Activated T-cell treated with anti-CD3 and anti-CD28 coated beads for 4 hours (primary cell): Measurements from ENCODE around the gene FAM78A.
"Not testable (repeated sequence)": the region's sequence is repeated elsewhere in the genome, so short reads cannot be mapped to it uniquely, and the experiment has no call there.

Source experiments
- DNase-seq: peaks from one replicate; pipeline ENCODE4 v3.0.0-alpha.2; 2020

The FAM78A gene

GRCh38 chr9:131262327-131263032 is 13.8 kb downstream of the FAM78A start:
- no peak for DNase-seq

DNA sequence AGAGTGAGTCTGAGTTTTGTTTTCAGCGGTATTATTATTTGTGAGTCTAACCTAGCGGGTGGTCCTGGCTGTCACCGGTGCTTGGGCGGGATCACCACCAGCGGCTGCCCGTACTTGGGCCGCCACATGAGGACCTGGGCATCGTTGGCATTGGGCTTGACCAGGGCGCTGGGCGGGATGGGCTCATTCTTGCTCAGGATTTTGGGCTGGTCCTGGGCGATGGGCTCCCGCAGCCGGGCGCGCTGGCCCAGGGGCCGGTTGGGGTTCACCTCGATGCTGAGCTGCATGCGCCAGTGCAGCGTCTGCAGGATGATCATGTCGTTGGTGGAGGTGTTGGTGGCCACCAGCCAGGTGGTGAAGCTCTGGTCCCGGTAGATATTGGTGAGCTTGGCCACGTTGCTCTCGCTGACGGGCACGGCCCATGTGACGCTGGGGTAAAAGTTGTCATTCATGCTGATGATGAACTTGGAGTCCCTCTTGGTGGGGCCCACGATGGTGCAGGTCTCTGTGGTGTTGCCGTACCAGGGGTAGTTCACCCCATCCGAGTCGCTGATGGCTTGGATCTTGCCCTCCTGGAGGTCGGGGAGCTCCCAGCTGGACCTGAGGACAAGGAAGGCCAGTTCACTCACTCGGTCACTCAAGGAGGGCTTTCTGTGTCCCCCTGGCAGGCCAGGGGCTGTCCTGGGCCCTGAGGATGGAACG is 15.4 kb downstream of the FAM78A start:
- DNase-seq, result no peak

DNA sequence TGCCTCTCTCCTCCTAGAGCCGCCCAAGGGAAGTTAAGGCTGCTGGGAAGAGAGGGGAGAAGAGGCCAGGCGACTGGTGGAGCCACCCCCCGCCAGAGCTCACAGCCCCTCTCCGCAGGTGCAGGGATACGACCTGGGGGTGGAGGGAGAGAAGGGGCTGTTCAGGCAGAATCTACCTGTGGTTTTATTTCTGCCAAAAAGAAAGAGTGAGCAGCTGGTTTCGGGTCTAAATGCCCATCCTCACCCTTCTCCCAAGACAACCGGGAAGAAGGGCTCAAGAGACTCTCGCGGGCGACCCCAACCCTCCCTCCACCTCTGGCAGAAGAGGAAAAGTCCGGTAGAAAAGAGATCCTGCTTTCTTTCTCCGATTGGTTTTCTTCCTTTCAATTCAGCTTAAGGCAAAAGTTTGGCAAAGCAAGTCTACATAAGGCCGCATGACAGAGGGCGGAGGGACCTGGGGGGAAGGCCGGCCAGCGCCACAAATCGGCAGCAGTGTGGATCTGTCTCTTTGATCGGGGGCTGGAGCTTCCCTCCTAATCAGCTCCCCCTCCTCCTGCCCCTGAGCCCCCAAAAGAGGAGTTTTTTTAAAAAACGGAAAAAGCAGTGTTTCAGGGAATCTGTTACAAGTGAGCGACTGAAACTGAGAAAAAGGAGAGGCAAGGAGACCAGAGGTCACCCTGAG is 16.3 kb downstream of the FAM78A start:
- DNase-seq, result no peak

DNA sequence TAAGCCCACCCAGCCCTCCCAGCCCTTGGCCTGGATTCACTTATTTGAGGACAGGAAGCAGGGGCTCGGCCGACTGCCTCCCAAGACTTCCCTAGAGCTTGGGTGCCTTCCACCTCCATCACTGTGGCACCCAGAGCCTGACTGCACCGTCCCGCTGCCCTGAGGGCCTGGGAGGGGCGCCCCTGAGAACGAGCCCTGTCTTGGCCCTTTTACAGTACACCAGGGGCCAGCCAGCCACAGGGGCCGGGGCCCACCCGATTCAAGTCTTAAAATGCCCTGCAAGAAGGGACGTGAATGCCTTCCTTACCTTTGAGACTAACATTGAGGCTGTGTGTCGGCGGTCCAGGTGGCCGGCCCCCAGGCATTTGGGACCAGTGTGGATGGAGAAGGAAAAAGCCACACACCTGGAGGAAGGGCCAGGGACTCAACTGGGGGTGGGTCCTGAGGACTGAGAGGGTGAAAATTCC is 16.8 kb downstream of the FAM78A start:
- DNase-seq, result no peak

DNA sequence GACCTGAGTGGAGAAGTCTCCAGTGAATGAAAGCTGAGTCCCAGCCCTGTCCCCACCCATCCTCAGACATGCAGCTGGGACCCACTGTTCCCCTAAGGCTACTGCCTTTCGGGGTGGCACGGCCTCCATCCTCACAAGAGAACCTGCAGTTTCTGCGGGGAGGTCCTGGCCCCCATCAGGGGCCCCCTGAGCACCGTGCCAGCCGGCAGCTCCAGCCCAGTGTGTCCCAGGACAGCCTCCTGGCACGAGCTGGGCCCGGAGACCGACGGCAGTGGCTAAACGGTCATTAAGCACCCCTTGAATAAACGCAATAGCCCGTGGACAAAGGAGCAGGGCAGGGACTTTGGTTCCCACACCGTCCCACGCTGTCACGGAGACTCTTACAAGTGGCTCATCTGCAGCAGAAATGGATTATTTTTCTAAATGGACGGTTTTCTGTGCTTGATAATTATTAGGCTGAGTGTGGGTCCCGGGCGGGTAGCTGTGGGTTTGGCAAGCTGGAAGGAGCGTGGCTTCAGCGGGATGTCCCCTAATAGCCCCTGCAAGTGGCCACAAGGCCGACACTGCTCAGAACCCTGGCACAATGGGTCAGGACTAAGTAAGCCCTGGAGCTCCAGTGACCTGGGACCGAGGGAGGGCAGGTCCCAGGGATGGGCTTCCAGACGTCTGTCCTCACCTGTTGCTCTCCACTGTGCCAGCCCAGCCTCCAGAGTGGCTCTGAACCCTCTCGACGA is 17.4 kb downstream of the FAM78A start:
- DNase-seq, result no peak

- no peak for DNase-seq
Observed at GRCh38 chr9:131258186-131258585, 18.1 kb downstream of the FAM78A start.

- no peak for DNase-seq
Observed at GRCh38 chr9:131257266-131258025, 18.9 kb downstream of the FAM78A start.

DNA sequence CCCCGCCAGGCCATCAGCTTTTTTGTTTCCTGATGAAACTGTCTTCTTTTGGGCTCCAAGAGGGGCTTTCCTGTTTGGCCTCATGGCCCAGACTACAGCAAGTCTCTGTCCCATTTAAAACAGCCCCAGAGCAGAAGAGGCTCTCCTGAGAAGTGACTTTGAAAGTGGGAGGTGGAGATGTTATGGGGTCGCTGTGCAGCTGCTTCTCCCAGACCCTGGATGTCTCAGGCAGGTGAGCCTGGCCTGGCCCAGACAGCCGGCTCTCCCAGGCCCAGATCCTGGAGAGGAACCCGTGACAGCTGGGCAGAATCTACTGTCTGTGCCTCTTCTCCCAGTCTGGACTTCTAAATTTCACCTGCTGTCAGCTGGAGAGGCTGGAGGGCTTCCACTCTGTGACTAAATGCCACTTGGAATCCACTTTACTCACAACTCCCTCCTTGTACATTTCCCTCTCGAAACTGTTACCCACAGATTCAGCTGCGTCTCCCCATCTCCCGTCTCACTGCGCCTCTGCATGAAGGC is 20.6 kb downstream of the FAM78A start:
- DNase-seq, result no peak

DNA sequence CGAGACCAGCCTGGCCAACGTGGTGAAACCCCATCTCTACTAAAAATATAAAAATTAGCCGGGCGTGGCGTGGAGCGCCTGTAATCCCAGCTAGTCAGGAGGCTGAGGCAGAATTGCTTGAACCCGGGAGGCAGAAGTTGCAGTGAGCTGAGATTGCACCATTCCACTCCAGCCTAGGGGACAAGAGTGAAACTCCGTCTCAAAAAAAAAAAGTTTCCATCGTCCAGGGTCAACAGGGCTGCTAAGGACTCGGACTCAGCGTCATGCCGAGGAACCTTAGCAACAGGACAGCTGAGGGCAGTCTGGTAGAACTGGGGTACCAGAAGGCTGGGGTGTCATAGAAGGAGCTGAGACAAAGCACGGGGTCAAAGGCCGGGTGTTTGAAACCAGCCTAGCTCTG is 21.7 kb downstream of the FAM78A start:
- no peak for DNase-seq

DNA sequence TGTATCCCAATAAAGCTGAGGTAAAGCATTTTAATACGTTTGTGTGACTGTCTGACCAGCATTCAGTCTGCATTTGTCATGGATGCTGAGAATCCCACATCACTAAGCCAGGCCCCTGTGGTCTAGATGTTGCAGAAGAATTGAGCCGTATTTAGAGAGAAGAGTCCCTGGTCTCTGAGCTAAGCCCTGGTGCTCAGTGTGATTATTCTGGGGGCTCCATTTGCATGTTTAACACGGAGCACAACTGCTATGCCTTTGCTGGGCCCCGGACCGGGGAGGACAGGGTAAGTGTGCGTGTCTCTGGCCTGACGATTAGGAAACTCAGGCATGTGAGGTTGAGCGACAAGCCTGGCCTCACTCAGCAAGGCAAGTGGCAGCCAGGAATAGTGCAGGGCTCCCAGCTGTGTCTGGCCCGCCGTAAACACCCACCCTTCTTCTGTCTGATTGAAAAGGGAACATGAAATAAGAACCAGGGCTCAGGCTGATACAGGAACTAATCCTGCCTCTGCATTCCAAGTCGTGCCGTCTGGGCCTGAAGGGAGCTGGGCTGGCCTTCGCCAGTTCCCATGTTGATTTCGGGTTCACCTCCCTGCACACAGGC is 22.3 kb downstream of the FAM78A start:
- no peak for DNase-seq

- no peak for DNase-seq
Observed at GRCh38 chr9:131252120-131252519, 24.2 kb downstream of the FAM78A start.

GRCh38 chr9:131246618-131247017 is 29.7 kb downstream of the FAM78A start:
- DNase-seq, result no peak

- DNase-seq, result not testable (repeated sequence)
Observed at GRCh38 chr9:131244331-131244730, 32.0 kb downstream of the FAM78A start.

DNA sequence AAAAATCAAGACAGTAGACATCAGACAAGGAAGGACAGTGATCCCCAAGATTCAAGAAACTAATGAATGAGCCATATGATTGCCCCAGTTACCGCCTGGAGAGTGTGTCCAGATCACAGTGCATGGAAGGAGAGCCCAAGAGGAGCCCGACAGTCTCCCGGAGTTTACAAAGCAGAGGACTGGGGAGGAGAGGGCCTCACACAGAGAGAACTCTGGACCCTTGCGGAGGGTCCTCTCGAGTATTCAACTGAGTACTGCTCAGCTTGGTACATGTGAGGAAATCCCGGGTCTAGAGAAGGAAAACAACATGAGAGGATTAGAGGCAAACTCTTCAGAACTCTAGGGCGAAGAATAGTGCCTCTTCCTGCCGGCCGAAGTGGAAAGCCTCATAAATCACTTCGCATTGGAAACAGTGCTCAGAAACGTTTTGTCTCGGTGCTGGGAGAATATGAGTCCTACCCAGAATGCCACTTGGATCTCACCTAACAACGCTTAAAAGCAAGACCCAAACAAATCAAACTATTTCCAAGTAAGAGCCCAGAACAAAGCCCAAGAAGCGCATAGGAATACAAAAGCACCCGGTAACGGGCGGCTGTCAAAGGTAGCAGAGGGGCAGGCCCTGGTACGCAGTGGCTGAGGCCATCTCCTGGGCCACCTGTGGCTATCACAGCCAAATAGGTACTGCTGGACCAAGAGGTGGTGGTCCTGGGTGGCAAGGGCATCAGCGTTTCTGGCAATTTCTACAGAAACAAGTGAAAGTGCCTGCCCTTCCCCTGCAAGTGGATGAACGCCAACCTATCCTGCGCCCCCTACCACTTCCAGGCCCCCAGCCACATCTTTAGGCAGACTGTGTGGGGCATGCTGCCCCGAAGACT is 36.0 kb downstream of the FAM78A start:
- no peak for DNase-seq

- no peak for DNase-seq
Observed at GRCh38 chr9:131239161-131239975, 36.9 kb downstream of the FAM78A start.

- DNase-seq, result no peak
Observed at GRCh38 chr9:131238402-131239021, 37.8 kb downstream of the FAM78A start.

DNA sequence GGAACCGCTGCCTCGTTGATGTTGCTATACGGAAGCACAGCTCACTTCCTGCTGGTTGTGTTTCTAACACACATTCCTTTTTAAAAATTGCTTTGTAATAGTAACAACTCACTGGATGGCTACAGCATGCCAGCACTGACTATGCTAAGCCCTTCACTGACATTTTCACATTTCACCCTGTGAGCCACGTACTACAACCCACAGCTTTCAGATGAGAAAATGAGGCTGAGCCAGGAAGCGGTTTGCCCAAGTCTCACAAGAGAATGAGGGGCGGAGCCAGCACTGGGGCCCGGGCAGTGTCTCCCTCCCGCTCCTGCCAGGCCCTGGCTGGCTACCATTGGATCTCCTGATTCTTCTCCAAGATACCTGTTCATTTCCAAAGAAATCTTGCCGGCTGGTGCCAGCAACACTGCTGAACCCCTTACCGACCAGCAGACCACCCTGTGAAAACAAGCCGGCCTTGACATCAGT is 38.3 kb downstream of the FAM78A start:
- DNase-seq, result peak; percentile 73

- DNase-seq, result no peak
Observed at GRCh38 chr9:131237291-131237690, 39.0 kb downstream of the FAM78A start.

DNA sequence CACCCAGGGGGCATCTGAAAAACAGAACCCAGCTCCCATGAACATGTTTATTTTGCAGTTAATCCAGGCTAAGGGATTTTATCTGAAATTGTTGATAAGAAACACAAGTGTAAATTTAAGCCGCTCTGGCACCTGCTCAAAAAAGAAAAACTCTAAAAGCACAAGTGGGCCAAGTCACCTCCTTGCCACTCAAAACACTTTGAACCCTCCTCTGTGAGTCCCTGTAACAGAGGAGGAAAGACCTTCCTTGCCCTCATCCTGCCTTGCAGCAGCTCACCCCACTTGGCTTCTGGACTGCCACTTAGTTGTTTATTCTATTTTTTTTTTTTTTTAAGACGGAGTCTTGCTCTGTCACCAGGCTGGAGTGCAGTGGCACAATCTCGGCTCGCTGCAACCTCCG is 39.5 kb downstream of the FAM78A start:
- no peak for DNase-seq
